Fibroblast of lung (primary cell): ENCODE measurements around the gene DNAJC7. TPM values are rescaled to one million over a fixed set of nuclear protein-coding genes. Genes with fewer than 3 reads are reported as not detected.

ENCODE experiments used
- DNase-seq, 2 donors: peaks; one replicate each; pipeline versions ENCODE4 v3.0.0 to v3.0.0-alpha.2; 2010; ENCODE audit warnings: low read depth in 2 of 2
- H2AFZ ChIP-seq: 2 replicates; pipeline ENCODE4 v1.5.1; 2012; ENCODE audit warnings: low read length, control low read depth, inconsistent platforms
- H3K27ac ChIP-seq: 2 replicates; pipeline ENCODE4 v1.5.1; 2011; ENCODE audit warnings: low read length, control low read depth; ENCODE audit not compliant: insufficient read depth
- H3K27me3 ChIP-seq: 2 replicates; pipeline ENCODE4 v1.5.1; 2011; ENCODE audit warnings: mild to moderate bottlenecking, low read length; ENCODE audit not compliant: control insufficient read depth, insufficient read depth
- H3K36me3 ChIP-seq: 2 replicates; pipeline ENCODE4 v1.5.1; 2011; ENCODE audit warnings: low read length; ENCODE audit not compliant: control insufficient read depth, insufficient read depth
- H3K4me1 ChIP-seq: 2 replicates; pipeline ENCODE4 v1.5.1; 2011; ENCODE audit warnings: low read length; ENCODE audit not compliant: control insufficient read depth, insufficient read depth; ENCODE audit errors: extremely low read depth
- H3K4me2 ChIP-seq: 2 replicates; pipeline ENCODE4 v1.5.1; 2011; ENCODE audit warnings: low read length, control low read depth; ENCODE audit not compliant: insufficient read depth; ENCODE audit errors: extremely low read depth
- H3K4me3 ChIP-seq, 4 experiments: fragments of 200-600 bp in 1 of 4; sonication (generic) in 1 of 4; replicated peaks in 1 of 4; 2 replicates each; pipeline ENCODE4 v1.5.1; 2011 to 2016; ENCODE audit warnings: low read length in 4 of 4, low read depth in 3 of 4, mild to moderate bottlenecking in 3 of 4, control low read depth in 2 of 4, inconsistent platforms in 1 of 4, mixed read lengths in 1 of 4; ENCODE audit not compliant: insufficient read depth in 1 of 4; ENCODE audit errors: control extremely low read depth in 1 of 4
- H3K79me2 ChIP-seq: 2 replicates; pipeline ENCODE4 v1.5.1; 2012; ENCODE audit warnings: mild to moderate bottlenecking, low read length, inconsistent platforms; ENCODE audit not compliant: control insufficient read depth, insufficient read depth
- H3K9ac ChIP-seq: 2 replicates; pipeline ENCODE4 v1.5.1; 2011; ENCODE audit warnings: mild to moderate bottlenecking, low read length, control low read depth; ENCODE audit not compliant: insufficient read depth
- H3K9me3 ChIP-seq: 2 replicates; pipeline ENCODE4 v1.5.1; 2012; ENCODE audit warnings: low read depth, low read length; ENCODE audit not compliant: control insufficient read depth, insufficient read depth
- H4K20me1 ChIP-seq: 2 replicates; pipeline ENCODE4 v1.5.1; 2011; ENCODE audit warnings: low read length; ENCODE audit not compliant: control insufficient read depth, insufficient read depth; ENCODE audit errors: extremely low read depth
- CTCF ChIP-seq, 2 donors: IDR thresholded peaks in 1 of 2; conservative IDR thresholded peaks in 1 of 2; 1 replicate in 1 of 2; 2 replicates in 1 of 2; pipeline ENCODE4 v1.5.1; 2011 to 2012; ENCODE audit warnings: low read length in 2 of 2, control low read depth in 1 of 2, inconsistent platforms in 1 of 2, low read depth in 1 of 2, mild to moderate bottlenecking in 1 of 2
- EZH2 ChIP-seq: IDR thresholded peaks from 2 replicates; pipeline ENCODE4 v1.5.1; 2012; ENCODE audit warnings: low read length, control low read depth, mild to moderate bottlenecking; ENCODE audit errors: missing control alignments
- polyA plus RNA-seq, 2 donors: library from polyadenylated mRNA; depleted of rRNA in 1 of 2; stranded (reverse) in 1 of 2; unstranded in 1 of 2; fragments of >200 nt; gene quantifications; 2 replicates each; pipeline ENCODE4 v1.2.1, GENCODE V29; 2011 to 2012; ENCODE audit warnings: missing spikeins in 1 of 2
- total RNA-seq: library from RNA; depleted of rRNA; stranded (reverse); fragments of >200 nt; gene quantifications from 2 replicates; pipeline ENCODE4 v1.2.1, GENCODE V29; 2014

The DNAJC7 gene
- total and polyA plus RNA-seq, 2 donors (not counting 1 experiment from before 2014, with no cell fraction given), result 53.5 to 78.8 TPM

- H3K9ac ChIP-seq, result no peak overlapping the region
- DNase-seq, result no peak
- H3K9me3 ChIP-seq, result no peaks in the 10 kb centered on the region
- no peak overlapping the region for H2AFZ ChIP-seq
- no peaks in the 10 kb centered on the region for H3K79me2 ChIP-seq
- no peak overlapping the region for H3K4me3 ChIP-seq
- H3K36me3 ChIP-seq, result peaks cover 9% of the 10 kb centered on the region
- no peak overlapping the region for H3K4me2 ChIP-seq
- H3K27me3 ChIP-seq, result no peaks in the 10 kb centered on the region
- no peaks in the 10 kb centered on the region for H4K20me1 ChIP-seq
- no peaks in the 10 kb centered on the region for H3K4me1 ChIP-seq
- TF ChIP-seq EZH2, result no peak
- TF ChIP-seq CTCF (conservative IDR thresholded peaks at IDR 0.05 in 1 of 2, IDR thresholded peaks at IDR 0.05 in 1 of 2; ENCODE audit: low read depth in 1 of 2, low read length in 2 of 2), result no peak
- no peak overlapping the region for H3K27ac ChIP-seq
Measured at GRCh38 chr17:41988418-41988817, 28.8 kb downstream of the DNAJC7 start.

- Histone ChIP-seq H3K4me3 (no peak overlapping the region), H3K4me2 (no peak overlapping the region), H3K36me3 (peaks cover 9% of the 10 kb centered on the region), H3K27me3 (no peaks in the 10 kb centered on the region), H3K4me1 (no peaks in the 10 kb centered on the region), H2AFZ (no peak overlapping the region), H3K27ac (no peak overlapping the region), H3K9me3 (no peaks in the 10 kb centered on the region), H3K9ac (no peak overlapping the region), H4K20me1 (no peaks in the 10 kb centered on the region), H3K79me2 (no peaks in the 10 kb centered on the region)
- no peak for TF ChIP-seq EZH2
- no peak for TF ChIP-seq CTCF (conservative IDR thresholded peaks at IDR 0.05 in 1 of 2, IDR thresholded peaks at IDR 0.05 in 1 of 2; ENCODE audit: low read depth in 1 of 2, low read length in 2 of 2)
- no peak for DNase-seq
Measured at GRCh38 chr17:41987642-41988041, 29.6 kb downstream of the DNAJC7 start.

- TF ChIP-seq CTCF (conservative IDR thresholded peaks at IDR 0.05 in 1 of 2, IDR thresholded peaks at IDR 0.05 in 1 of 2; ENCODE audit: low read depth in 1 of 2, low read length in 2 of 2) (no peak), EZH2 (no peak)
- H2AFZ ChIP-seq, result no peak overlapping the region
- DNase-seq, result no peak
- H3K9me3 ChIP-seq, result no peaks in the 10 kb centered on the region
- no peaks in the 10 kb centered on the region for H3K79me2 ChIP-seq
- no peak overlapping the region for H3K4me3 ChIP-seq
- no peak overlapping the region for H3K9ac ChIP-seq
- no peaks in the 10 kb centered on the region for H3K27me3 ChIP-seq
- no peak overlapping the region for H3K4me2 ChIP-seq
- peaks cover 14% of the 10 kb centered on the region for H3K36me3 ChIP-seq
- H3K4me1 ChIP-seq, result no peaks in the 10 kb centered on the region
- no peak overlapping the region for H3K27ac ChIP-seq
- no peaks in the 10 kb centered on the region for H4K20me1 ChIP-seq
Measured at GRCh38 chr17:41986634-41987033, 30.6 kb downstream of the DNAJC7 start.
